ENCODE measurements around the gene ZFP91.

DNA sequence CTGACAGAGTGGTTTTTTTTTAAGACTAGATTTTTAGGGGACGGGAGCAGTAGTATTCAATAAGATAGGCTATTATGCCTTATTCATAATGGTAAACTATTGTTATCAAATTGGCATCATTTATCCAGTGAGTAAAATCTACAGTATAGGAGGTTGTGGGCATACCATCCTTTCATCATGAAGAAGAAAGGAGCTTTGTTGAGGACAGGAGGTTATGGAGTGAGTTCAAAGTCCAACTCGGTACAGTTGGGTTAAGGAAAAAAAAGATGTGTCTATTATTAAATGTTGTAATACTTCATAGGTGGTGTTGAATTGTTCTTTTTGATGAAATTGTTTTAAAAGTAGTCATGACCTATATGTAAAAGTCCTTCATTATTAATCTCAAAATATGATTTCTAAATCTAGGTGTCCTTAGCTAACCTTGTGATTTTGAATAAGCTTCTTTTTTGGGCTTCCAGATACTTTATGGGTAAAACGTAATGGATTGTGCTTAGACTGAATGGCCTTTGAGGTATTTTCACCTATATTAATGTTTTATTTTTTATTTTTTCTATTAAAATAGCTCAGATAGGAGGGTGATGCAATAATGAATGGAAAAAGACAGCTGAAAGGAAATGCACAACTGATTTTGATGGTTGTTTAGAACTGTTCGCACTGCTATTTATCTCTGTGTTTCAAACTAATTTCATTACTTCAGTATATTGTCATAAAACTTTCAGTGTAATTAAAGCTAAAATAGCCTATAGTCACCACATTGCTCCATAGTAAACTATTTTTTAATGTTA lies 28.3 kb downstream of the ZFP91 start:
- TF ChIP-seq, protein P1, sequence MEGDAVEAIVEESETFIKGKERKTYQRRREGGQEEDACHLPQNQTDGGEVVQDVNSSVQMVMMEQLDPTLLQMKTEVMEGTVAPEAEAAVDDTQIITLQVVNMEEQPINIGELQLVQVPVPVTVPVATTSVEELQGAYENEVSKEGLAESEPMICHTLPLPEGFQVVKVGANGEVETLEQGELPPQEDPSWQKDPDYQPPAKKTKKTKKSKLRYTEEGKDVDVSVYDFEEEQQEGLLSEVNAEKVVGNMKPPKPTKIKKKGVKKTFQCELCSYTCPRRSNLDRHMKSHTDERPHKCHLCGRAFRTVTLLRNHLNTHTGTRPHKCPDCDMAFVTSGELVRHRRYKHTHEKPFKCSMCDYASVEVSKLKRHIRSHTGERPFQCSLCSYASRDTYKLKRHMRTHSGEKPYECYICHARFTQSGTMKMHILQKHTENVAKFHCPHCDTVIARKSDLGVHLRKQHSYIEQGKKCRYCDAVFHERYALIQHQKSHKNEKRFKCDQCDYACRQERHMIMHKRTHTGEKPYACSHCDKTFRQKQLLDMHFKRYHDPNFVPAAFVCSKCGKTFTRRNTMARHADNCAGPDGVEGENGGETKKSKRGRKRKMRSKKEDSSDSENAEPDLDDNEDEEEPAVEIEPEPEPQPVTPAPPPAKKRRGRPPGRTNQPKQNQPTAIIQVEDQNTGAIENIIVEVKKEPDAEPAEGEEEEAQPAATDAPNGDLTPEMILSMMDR (IDR thresholded peaks at IDR 0.05; ENCODE audit: low read depth, low read length, poor library complexity, severe bottlenecking): no peak
- no peak for TF ChIP-seq EZH2phosphoT487 (IDR thresholded peaks at IDR 0.05; ENCODE audit: borderline replicate concordance, low read length)
